Activated gamma-delta T cell (primary cell): Measurements from ENCODE around the gene OR2T2.
"Not testable (repeated sequence)": the region's sequence is repeated elsewhere in the genome, so short reads cannot be mapped to it uniquely, and the experiment has no call there.

ENCODE experiments used
- DNase-seq: peaks from one replicate; lab custom pipeline; 2025; lab: John Stamatoyannopoulos, UW
- total RNA-seq, 2 donors: gene quantifications; one replicate each; lab custom pipeline; 2026; lab: John Stamatoyannopoulos, UW

OR2T2 gene
- total RNA-seq, result 0 reads per million in 2 donors

- DNase-seq, result not testable (repeated sequence)
These were observed at the start of gene OR2T2 for GRCh38 chr1:248445399-248445798. TSS of gene OR2T2 (plus strand) at chr1:248445637. CDS start at chr1:248452798, 7,161 bp downstream.

- no peak for DNase-seq
These were observed 42.7 kb upstream of the OR2T2 start, which contains the start of gene OR2T1 for GRCh38 chr1:248402748-248403147. TSS of gene OR2T1 (plus strand) at chr1:248403048. CDS start at chr1:248406148, 3,100 bp downstream.

- DNase-seq, result no peak
These were observed 41.4 kb upstream of the OR2T2 start for GRCh38 chr1:248404024-248404423.

- DNase-seq, result no peak
These were observed 38.4 kb upstream of the OR2T2 start for GRCh38 chr1:248406721-248407692.

- no peak for DNase-seq
These were observed 29.2 kb upstream of the OR2T2 start for GRCh38 chr1:248416226-248416625.

- no peak for DNase-seq
These were observed 27.6 kb upstream of the OR2T2 start for GRCh38 chr1:248417854-248418253.

GRCh38 chr1:248421384-248421783 lies 24.1 kb upstream of the OR2T2 start:
- DNase-seq, result no peak

GRCh38 chr1:248427526-248428191 lies 17.8 kb upstream of the OR2T2 start:
- DNase-seq, result not testable (repeated sequence)

GRCh38 chr1:248428192-248428533 lies 17.3 kb upstream of the OR2T2 start:
- not testable (repeated sequence) for DNase-seq

GRCh38 chr1:248431683-248432082 lies 13.8 kb upstream of the OR2T2 start:
- DNase-seq, result not testable (repeated sequence)

GRCh38 chr1:248432201-248432600 lies 13.2 kb upstream of the OR2T2 start:
- DNase-seq, result not testable (repeated sequence)

GRCh38 chr1:248433811-248434415 lies 11.5 kb upstream of the OR2T2 start:
- DNase-seq, result not testable (repeated sequence)

GRCh38 chr1:248434913-248435312 lies 10.5 kb upstream of the OR2T2 start:
- not testable (repeated sequence) for DNase-seq

GRCh38 chr1:248436303-248436702 lies 9.1 kb upstream of the OR2T2 start:
- DNase-seq, result not testable (repeated sequence)

- not testable (repeated sequence) for DNase-seq
These were observed 6.8 kb upstream of the OR2T2 start for GRCh38 chr1:248438668-248439067.

GRCh38 chr1:248439283-248439682 lies 6.2 kb upstream of the OR2T2 start:
- DNase-seq, result not testable (repeated sequence)

- DNase-seq, result not testable (repeated sequence)
These were observed 2.7 kb upstream of the OR2T2 start for GRCh38 chr1:248442500-248443277.

- DNase-seq, result not testable (repeated sequence)
These were observed 834 bp upstream of the OR2T2 start for GRCh38 chr1:248444603-248445002.

- DNase-seq, result not testable (repeated sequence)
These were observed 3.1 kb downstream of the OR2T2 start for GRCh38 chr1:248448409-248449074.

- DNase-seq, result not testable (repeated sequence)
These were observed 4.5 kb downstream of the OR2T2 start for GRCh38 chr1:248449821-248450465.
